Gastroesophageal sphincter (tissue), 3 donors: ENCODE measurements around the gene MOG.

Experiments used
- POLR2A ChIP-seq, 2 donors: fragments of 450-650 bp; IDR thresholded peaks; one replicate each; pipeline ENCODE4 v1.6.1; 2017; ENCODE audit warnings: antibody characterized with exemption in 2 of 2, mild to moderate bottlenecking in 2 of 2, moderate library complexity in 1 of 2
- POLR2AphosphoS5 ChIP-seq: sonication (generic); formaldehyde crosslinking; IDR thresholded peaks from one replicate; pipeline ENCODE4 v1.6.1; 2017; ENCODE audit warnings: antibody characterized with exemption
- TF ChIP-seq, protein P1 (sequence below), 4 experiments: fragments of 200-600 bp in 2 of 4; fragments of 450-650 bp in 2 of 4; sonication (generic) in 1 of 4; IDR thresholded peaks; one replicate each; pipeline ENCODE4 v1.5.1; 2017 to 2019; ENCODE audit warnings: antibody characterized with exemption in 4 of 4, mild to moderate bottlenecking in 2 of 4, moderate library complexity in 2 of 4

DNA sequence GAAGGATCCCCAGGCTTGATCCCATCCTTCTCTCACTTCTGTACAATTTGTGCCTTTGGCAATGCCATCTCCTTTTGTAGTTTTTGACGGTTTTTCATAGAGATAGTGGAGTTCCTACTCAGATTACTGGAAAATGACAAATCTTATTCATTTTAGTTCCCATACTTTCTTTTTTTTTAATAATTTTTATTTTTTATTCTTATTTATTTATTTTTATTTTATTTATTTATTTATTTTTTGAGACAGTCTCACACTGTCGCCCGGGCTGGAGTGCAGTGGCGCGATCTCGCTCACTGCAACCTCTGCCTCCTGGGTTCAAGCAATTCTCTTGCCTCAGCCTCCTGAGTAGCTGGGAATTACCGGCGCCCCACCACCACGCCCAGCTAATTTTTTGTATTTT lies 19.6 kb upstream of the MOG start:
- TF ChIP-seq POLR2A (IDR thresholded peaks at IDR 0.05), result no peak
- TF ChIP-seq, protein P1, sequence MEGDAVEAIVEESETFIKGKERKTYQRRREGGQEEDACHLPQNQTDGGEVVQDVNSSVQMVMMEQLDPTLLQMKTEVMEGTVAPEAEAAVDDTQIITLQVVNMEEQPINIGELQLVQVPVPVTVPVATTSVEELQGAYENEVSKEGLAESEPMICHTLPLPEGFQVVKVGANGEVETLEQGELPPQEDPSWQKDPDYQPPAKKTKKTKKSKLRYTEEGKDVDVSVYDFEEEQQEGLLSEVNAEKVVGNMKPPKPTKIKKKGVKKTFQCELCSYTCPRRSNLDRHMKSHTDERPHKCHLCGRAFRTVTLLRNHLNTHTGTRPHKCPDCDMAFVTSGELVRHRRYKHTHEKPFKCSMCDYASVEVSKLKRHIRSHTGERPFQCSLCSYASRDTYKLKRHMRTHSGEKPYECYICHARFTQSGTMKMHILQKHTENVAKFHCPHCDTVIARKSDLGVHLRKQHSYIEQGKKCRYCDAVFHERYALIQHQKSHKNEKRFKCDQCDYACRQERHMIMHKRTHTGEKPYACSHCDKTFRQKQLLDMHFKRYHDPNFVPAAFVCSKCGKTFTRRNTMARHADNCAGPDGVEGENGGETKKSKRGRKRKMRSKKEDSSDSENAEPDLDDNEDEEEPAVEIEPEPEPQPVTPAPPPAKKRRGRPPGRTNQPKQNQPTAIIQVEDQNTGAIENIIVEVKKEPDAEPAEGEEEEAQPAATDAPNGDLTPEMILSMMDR (IDR thresholded peaks at IDR 0.05), result no peak
- no peak for TF ChIP-seq POLR2AphosphoS5
